Spleen (tissue), 11 donors: ENCODE measurements around the gene TMEM72. TPM values are rescaled to one million over a fixed set of nuclear protein-coding genes. Genes with fewer than 3 reads are reported as not detected.

Experiments used
- DNase-seq: peaks from one replicate; pipeline ENCODE4 v3.0.0-alpha.2; 2020
- H3K27ac ChIP-seq, 8 donors: fragments of 200-600 bp; sonication (generic) in 7 of 8; 1 replicate in 4 of 8; 2 replicates in 4 of 8; pipeline versions ENCODE4 v1.5.0 to v1.8.0; 2016 to 2021; ENCODE audit warnings: inconsistent platforms in 4 of 8, mild to moderate bottlenecking in 4 of 8, moderate library complexity in 1 of 8
- H3K27me3 ChIP-seq, 7 donors: fragments of 200-600 bp; sonication (generic) in 6 of 7; replicated peaks in 1 of 7; 1 replicate in 4 of 7; 2 replicates in 3 of 7; pipeline versions ENCODE4 v1.5.0 to v1.8.0; 2016 to 2021; ENCODE audit warnings: inconsistent platforms in 3 of 7, mild to moderate bottlenecking in 1 of 7
- H3K36me3 ChIP-seq, 6 donors: fragments of 200-600 bp; sonication (generic) in 5 of 6; 1 replicate in 4 of 6; 2 replicates in 2 of 6; pipeline versions ENCODE4 v1.5.0 to v1.8.0; 2016 to 2021; ENCODE audit warnings: inconsistent platforms in 2 of 6
- H3K4me1 ChIP-seq, 6 donors: fragments of 200-600 bp; sonication (generic) in 5 of 6; 1 replicate in 3 of 6; 2 replicates in 3 of 6; pipeline versions ENCODE4 v1.5.0 to v1.8.0; 2016 to 2021; ENCODE audit warnings: inconsistent platforms in 3 of 6
- H3K4me3 ChIP-seq, 8 donors: fragments of 200-600 bp; sonication (generic) in 7 of 8; 1 replicate in 4 of 8; 2 replicates in 4 of 8; pipeline versions ENCODE4 v1.5.0 to v1.8.0; 2016 to 2021; ENCODE audit warnings: inconsistent platforms in 4 of 8, mild to moderate bottlenecking in 4 of 8, moderate library complexity in 2 of 8
- H3K9me3 ChIP-seq, 8 donors: fragments of 200-600 bp; sonication (generic) in 7 of 8; 1 replicate in 4 of 8; 2 replicates in 4 of 8; pipeline versions ENCODE4 v1.5.0 to v1.8.0; 2016 to 2021; ENCODE audit warnings: inconsistent platforms in 4 of 8
- POLR2A ChIP-seq, 3 donors: fragments of 450-650 bp; IDR thresholded peaks; one replicate each; pipeline ENCODE4 v1.5.1; 2017; ENCODE audit warnings: antibody characterized with exemption in 3 of 3, mild to moderate bottlenecking in 1 of 3
- POLR2AphosphoS5 ChIP-seq, 3 donors: sonication (generic); formaldehyde crosslinking; IDR thresholded peaks; one replicate each; pipeline ENCODE4 v1.5.1; 2017; ENCODE audit warnings: antibody characterized with exemption in 3 of 3
- WGBS, 5 donors: extraction: QIAGEN DNeasy Blood & Tissue Kit in 3 of 5; methylation state at CpG; one replicate each; pipeline versions ENCODE4 v1.1.5 to v1.1.7; 2013 to 2018; 5-methylcytosine and 5-hydroxymethylcytosine counted together
- intact Hi-C: fragments of 100-400 bp; cut with DNase I; formaldehyde crosslinking; loops from one replicate; pipeline ENCODE4 v1.15.0; 2023; ENCODE audit warnings: low total_unique reads
- polyA plus RNA-seq, 3 donors: library from polyadenylated mRNA; stranded (reverse); fragments of 200-250 nt; gene quantifications; one replicate each; pipeline ENCODE4 v1.2.1, GENCODE V29; 2013
- total RNA-seq, 7 donors: library from RNA; depleted of rRNA in 3 of 7; stranded (reverse); fragments of >200 nt in 3 of 7; fragmentation: NEBNext Ultra II Directional in 4 of 7; extraction: Animal tissue kit (Norgen Biotek cat#: 25700) in 4 of 7; gene quantifications; one replicate each; pipeline versions ENCODE4 v1.1.0 to v1.2.1, GENCODE V29; 2016 to 2021
- TF ChIP-seq, protein P1 (sequence below), 11 experiments: fragments of 200-600 bp in 7 of 11; fragments of 450-650 bp in 4 of 11; sonication (generic) in 4 of 11; IDR thresholded peaks in 8 of 11; conservative IDR thresholded peaks in 3 of 11; 1 replicate in 7 of 11; 2 replicates in 4 of 11; pipeline versions ENCODE4 v1.4.0 to v1.8.0; 2016 to 2021; ENCODE audit warnings: antibody characterized with exemption in 11 of 11, inconsistent platforms in 4 of 11, mild to moderate bottlenecking in 1 of 11
- donor health status: healthy with polysubstance abuse.
- donor health status: DM: no; HTN: no; CAD: no; lungs with moderate emphysema.
- donor health status: DM: no; HTN: no; CAD: no.
- donor health status: Bipolar disorder and iron deficiency.
- donor health status: healthy.
- donor health status: DM: no; HTN: no; CAD: no.
- donor health status: DM: yes; HTN: yes; CAD: no.

The TMEM72 gene
- total and polyA plus RNA-seq, 10 donors: 0.04 TPM; not detected in 9

DNA sequence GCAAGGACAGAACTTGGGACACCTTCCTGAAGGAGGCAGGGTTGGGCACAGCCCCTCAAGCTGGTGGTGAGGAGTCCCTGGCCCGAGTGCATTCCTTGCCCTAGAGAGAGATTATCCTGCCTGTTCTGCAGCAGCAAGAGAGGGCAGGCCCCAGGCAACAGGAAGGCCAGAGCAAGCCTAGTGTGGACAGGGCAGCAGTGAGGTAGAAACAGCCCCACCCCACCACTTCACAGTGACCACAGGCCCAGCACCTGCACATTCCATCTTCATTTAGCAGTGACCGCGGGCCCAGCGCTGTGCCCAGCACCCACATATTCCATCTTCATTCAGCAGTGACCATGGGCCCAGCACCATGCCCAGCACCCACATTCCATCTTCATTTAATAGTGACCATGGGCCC, 16.4 kb upstream of the TMEM72 start:
- H3K27ac ChIP-seq: no peak overlapping the region
- intact Hi-C loops: no loop called here
- H3K4me1 ChIP-seq: no peaks in the 10 kb centered on the region
- no peaks in the 10 kb centered on the region for H3K36me3 ChIP-seq
- DNase-seq: no peak
- H3K4me3 ChIP-seq: no peak overlapping the region
- TF ChIP-seq POLR2AphosphoS5 (IDR thresholded peaks at IDR 0.05): no peak
- TF ChIP-seq, protein P1, sequence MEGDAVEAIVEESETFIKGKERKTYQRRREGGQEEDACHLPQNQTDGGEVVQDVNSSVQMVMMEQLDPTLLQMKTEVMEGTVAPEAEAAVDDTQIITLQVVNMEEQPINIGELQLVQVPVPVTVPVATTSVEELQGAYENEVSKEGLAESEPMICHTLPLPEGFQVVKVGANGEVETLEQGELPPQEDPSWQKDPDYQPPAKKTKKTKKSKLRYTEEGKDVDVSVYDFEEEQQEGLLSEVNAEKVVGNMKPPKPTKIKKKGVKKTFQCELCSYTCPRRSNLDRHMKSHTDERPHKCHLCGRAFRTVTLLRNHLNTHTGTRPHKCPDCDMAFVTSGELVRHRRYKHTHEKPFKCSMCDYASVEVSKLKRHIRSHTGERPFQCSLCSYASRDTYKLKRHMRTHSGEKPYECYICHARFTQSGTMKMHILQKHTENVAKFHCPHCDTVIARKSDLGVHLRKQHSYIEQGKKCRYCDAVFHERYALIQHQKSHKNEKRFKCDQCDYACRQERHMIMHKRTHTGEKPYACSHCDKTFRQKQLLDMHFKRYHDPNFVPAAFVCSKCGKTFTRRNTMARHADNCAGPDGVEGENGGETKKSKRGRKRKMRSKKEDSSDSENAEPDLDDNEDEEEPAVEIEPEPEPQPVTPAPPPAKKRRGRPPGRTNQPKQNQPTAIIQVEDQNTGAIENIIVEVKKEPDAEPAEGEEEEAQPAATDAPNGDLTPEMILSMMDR (IDR thresholded peaks at IDR 0.05 in 8 of 11, conservative IDR thresholded peaks at IDR 0.05 in 3 of 11): no peak
- TF ChIP-seq POLR2A (IDR thresholded peaks at IDR 0.05): no peak
- H3K27me3 ChIP-seq: no peaks in the 10 kb centered on the region
- H3K9me3 ChIP-seq: peaks cover 0 to 9% (median 0%) of the 10 kb centered on the region in 8 donors
- 82 to 88% (median 86%) methylated on average over 3 to 4 of the region's 4 CpGs for WGBS, 5 donors

DNA sequence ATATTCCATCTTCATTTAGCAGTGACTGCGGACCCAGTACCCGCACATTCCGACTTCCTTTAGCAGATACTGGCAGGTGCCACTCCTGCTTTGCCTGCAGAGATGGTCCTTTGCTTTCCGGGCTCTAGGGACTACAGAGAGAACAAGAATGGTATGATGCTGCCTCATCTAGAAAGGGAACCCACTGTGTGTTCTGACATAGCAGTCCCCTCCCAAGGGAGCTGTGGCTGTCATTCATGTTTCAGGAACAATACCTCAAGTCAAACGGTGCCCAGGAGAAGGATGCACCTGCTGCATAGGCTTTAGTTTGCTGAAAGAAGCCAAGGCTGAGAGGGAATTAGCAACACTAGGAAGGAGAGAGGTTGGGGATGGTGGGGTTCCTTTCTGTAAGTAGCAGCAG, 15.9 kb upstream of the TMEM72 start:
- 57 to 76% (median 63%) methylated on average over 5 of the region's 5 CpGs for WGBS, 5 donors
- DNase-seq: no peak
- Histone ChIP-seq H3K9me3 (peaks cover 0 to 9% (median 0%) of the 10 kb centered on the region in 8 donors), H3K4me3 (no peak overlapping the region), H3K4me1 (no peaks in the 10 kb centered on the region), H3K27me3 (no peaks in the 10 kb centered on the region), H3K36me3 (no peaks in the 10 kb centered on the region), H3K27ac (no peak overlapping the region)
- intact Hi-C loops: no loop called here
- TF ChIP-seq, protein P1 (IDR thresholded peaks at IDR 0.05 in 8 of 11, conservative IDR thresholded peaks at IDR 0.05 in 3 of 11): no peak

DNA sequence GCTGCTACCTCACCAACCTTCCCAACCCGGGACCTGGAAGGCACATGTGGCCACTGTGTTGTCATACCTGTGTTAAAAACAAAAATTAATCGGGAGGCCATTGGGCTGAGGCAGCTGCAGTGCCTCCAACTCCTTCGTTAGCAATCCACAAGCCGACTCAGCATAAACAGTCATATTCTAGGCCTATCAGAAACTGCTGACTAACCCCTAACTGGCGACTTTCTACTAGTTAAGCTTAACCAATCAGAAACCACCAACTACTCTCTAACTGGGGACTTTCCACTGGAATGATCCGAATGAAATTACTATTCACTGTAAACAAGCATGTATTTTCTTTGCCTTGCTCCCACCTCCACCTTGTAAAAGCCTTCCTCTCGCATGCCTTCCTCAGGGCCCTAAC, 14.1 kb upstream of the TMEM72 start:
- no peak overlapping the region for H3K4me3 ChIP-seq
- 85 to 92% (median 90%) methylated on average over 7 of the region's 7 CpGs for WGBS, 5 donors
- H3K4me1 ChIP-seq: no peaks in the 10 kb centered on the region
- no peaks in the 10 kb centered on the region for H3K27me3 ChIP-seq
- H3K36me3 ChIP-seq: no peaks in the 10 kb centered on the region
- no peak overlapping the region for H3K27ac ChIP-seq
- H3K9me3 ChIP-seq: peaks cover 0 to 9% (median 0%) of the 10 kb centered on the region in 8 donors
- intact Hi-C loops: no loop called here
- DNase-seq: no peak
- TF ChIP-seq POLR2AphosphoS5 (IDR thresholded peaks at IDR 0.05) (no peak), POLR2A (IDR thresholded peaks at IDR 0.05) (no peak)
- TF ChIP-seq, protein P1 (IDR thresholded peaks at IDR 0.05 in 8 of 11, conservative IDR thresholded peaks at IDR 0.05 in 3 of 11): no peak

DNA sequence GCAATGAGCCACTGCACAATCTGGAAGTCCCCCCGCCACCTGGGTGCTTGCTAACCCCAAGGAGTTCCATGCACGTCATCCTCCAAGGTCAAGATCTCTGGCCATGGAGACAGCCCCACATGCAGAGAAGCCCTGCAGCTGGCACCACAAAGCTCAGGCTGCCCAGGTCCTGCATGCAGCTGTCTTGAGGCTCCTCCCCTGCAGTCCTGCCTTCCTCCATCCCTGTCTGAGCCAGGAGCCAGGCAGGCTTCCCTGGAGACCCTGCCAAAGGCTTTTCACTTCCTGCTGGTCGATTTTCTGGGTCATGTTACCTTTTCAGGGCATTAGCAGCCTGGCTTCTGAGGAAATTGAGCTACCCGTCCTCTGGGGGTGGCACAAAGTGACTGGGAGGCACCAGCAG, 12.5 kb upstream of the TMEM72 start:
- Histone ChIP-seq H3K4me1 (no peaks in the 10 kb centered on the region), H3K9me3 (peaks cover 0 to 9% (median 0%) of the 10 kb centered on the region in 8 donors), H3K4me3 (no peak overlapping the region), H3K27me3 (no peaks in the 10 kb centered on the region), H3K36me3 (no peaks in the 10 kb centered on the region), H3K27ac (no peak overlapping the region)
- 43 to 59% (median 57%) methylated on average over 4 of the region's 4 CpGs for WGBS, 5 donors
- DNase-seq: no peak
- TF ChIP-seq POLR2AphosphoS5 (IDR thresholded peaks at IDR 0.05) (no peak), POLR2A (IDR thresholded peaks at IDR 0.05) (no peak)
- TF ChIP-seq, protein P1 (IDR thresholded peaks at IDR 0.05 in 8 of 11, conservative IDR thresholded peaks at IDR 0.05 in 3 of 11): no peak
- intact Hi-C loops: no loop called here
